OCI-LY7 (cell line): ENCODE data around the gene ITM2C. TPM values are rescaled to one million over a fixed set of nuclear protein-coding genes. Genes with fewer than 3 reads are reported as not detected.

Source experiments
- BruUV-seq: library from RNA; stranded (reverse); fragments of 400-500 nt; replicated peaks from 2 replicates; lab custom pipeline; 2021; lab: Mats Ljungman, UMichigan
- CTCF ChIA-PET: fragments of 300-600 bp; sonication (Branson Sonifier 250); formaldehyde crosslinking; loops from one replicate; lab custom pipeline; 2022; ENCODE audit warnings: antibody characterized with exemption; ENCODE audit not compliant: unreplicated experiment; lab: Charles Lee
- POLR2A ChIA-PET: fragments of 300-600 bp; sonication (Branson Sonifier 250); formaldehyde crosslinking; loops from one replicate; lab custom pipeline; 2022; ENCODE audit warnings: antibody characterized with exemption; lab: Charles Lee
- DNase-seq: peaks from one replicate; pipeline ENCODE4 v3.0.0-alpha.2; 2015; ENCODE audit warnings: low spot score
- H2AFZ ChIP-seq: fragments of 200-600 bp; sonication (generic), shearing (Covaris generic); 2 replicates; pipeline ENCODE4 v1.6.1; 2014; ENCODE audit warnings: mild to moderate bottlenecking, antibody characterized with exemption, low read length, moderate library complexity
- H3K27ac ChIP-seq: fragments of 200-600 bp; sonication (generic); 2 replicates; pipeline ENCODE4 v1.5.1; 2014; ENCODE audit warnings: mixed run types, low read depth, mild to moderate bottlenecking, moderate library complexity, low read length, inconsistent platforms; ENCODE audit not compliant: poor library complexity, severe bottlenecking
- H3K36me3 ChIP-seq: fragments of 200-600 bp; sonication (generic); 2 replicates; pipeline ENCODE4 v1.6.1; 2014; ENCODE audit warnings: mild to moderate bottlenecking, antibody characterized with exemption, low read length, moderate library complexity, mixed read lengths; ENCODE audit not compliant: insufficient read depth
- H3K4me1 ChIP-seq: fragments of 200-600 bp; sonication (generic); 2 replicates; pipeline ENCODE4 v1.5.1; 2014; ENCODE audit warnings: mild to moderate bottlenecking, low read length; ENCODE audit not compliant: insufficient read depth, poor library complexity, severe bottlenecking
- H3K4me2 ChIP-seq: fragments of 200-600 bp; sonication (generic); 2 replicates; pipeline ENCODE4 v1.6.1; 2014; ENCODE audit warnings: mild to moderate bottlenecking, low read length
- H3K4me3 ChIP-seq: fragments of 200-600 bp; sonication (generic); 2 replicates; pipeline ENCODE4 v1.5.1; 2014; ENCODE audit warnings: mild to moderate bottlenecking, low read depth, low read length; ENCODE audit not compliant: poor library complexity, severe bottlenecking
- H3K79me2 ChIP-seq: fragments of 200-600 bp; sonication (generic); 2 replicates; pipeline ENCODE4 v1.6.1; 2016; ENCODE audit warnings: low read depth, mild to moderate bottlenecking, low read length, moderate library complexity, mixed read lengths; ENCODE audit not compliant: insufficient read depth
- H3K9me2 ChIP-seq: fragments of 200-600 bp; sonication (generic); 2 replicates; pipeline ENCODE4 v1.6.1; 2016; ENCODE audit warnings: mild to moderate bottlenecking, low read length, mixed read lengths; ENCODE audit not compliant: insufficient read depth
- H3K9me3 ChIP-seq: fragments of 200-600 bp; sonication (generic); 2 replicates; pipeline ENCODE4 v1.6.1; 2014; ENCODE audit warnings: mild to moderate bottlenecking, mixed run types, low read length, mixed read lengths
- H4K20me1 ChIP-seq: fragments of 200-600 bp; sonication (generic); 2 replicates; pipeline ENCODE4 v1.6.1; 2014; ENCODE audit warnings: mild to moderate bottlenecking, antibody characterized with exemption, low read length, moderate library complexity, mixed read lengths; ENCODE audit not compliant: insufficient read depth
- CTCF ChIP-seq: fragments of 200-600 bp; sonication (generic); conservative IDR thresholded peaks from 2 replicates; pipeline ENCODE4 v1.5.1; 2014; ENCODE audit warnings: mild to moderate bottlenecking, antibody characterized with exemption, low read length, moderate library complexity, mixed read lengths
- EZH2phosphoT487 ChIP-seq: fragments of 200-600 bp; sonication (generic); IDR thresholded peaks from 2 replicates; pipeline ENCODE4 v1.6.1; 2018; ENCODE audit warnings: low read depth, borderline replicate concordance, mild to moderate bottlenecking, mixed run types, antibody characterized with exemption, low read length, moderate library complexity, mixed read lengths
- intact Hi-C: fragments of 100-400 bp; cut with micrococcal nuclease; formaldehyde crosslinking; loops from one replicate; pipeline ENCODE4 v1.10.0; 2022; ENCODE audit not compliant: unreplicated experiment
- total RNA-seq, 2 experiments: library from RNA; depleted of rRNA in 1 of 2; stranded (reverse); fragments of >200 nt in 1 of 2; shearing (Covaris generic) in 1 of 2; gene quantifications; 2 replicates each; pipeline ENCODE4 v1.2.3, GENCODE V29; 2014 to 2022

The ITM2C gene
- total RNA-seq, 2 experiments from 2014 or later: not detected

DNA sequence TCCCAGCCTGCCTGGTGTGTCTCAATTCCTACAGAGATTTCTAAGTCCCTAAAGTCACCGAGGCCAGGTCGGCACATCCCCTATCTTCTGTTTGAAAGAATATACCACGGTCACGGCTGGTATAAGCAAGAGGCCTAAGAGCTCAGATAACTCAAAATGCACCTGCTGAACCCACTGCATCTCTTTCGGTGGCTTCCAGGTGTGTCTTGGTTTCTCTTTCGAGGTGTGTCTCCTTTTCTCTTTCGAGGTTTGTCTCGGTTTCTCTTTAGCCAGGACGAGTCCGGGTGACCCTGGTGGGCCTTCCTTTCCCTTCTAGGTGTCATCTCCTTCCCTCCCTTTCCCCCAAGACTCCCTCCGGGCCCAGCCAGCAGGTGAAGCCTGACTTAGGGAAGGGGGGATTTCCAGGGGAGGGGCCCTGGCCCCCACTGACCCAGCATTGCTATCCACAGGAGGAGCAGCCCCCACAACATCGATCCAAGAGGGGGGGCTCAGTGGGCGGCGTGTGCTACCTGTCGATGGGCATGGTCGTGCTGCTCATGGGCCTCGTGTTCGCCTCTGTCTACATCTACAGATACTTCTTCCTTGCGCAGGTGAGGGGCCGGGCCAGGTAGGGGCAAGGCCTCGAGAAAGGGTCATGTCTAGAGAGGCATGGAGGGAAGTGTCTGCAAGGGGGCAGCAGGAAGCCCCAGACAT lies 8.4 kb downstream of the ITM2C start:
- H3K4me2 ChIP-seq: peak overlapping the region; percentile 31
- CTCF ChIA-PET: interaction anchor here (0.6 kb wide), 1 partner anchor 10 kb away, joined by 3 read pairs; no protein-coding TSS in a partner anchor
- H3K9me2 ChIP-seq: no peaks in the 10 kb centered on the region
- no peak overlapping the region for H3K4me3 ChIP-seq
- intact Hi-C loops: no loop called here
- H3K36me3 ChIP-seq: no peaks in the 10 kb centered on the region
- no TSS peak for BruUV-seq
- peak; percentile 73 for DNase-seq
- H2AFZ ChIP-seq: no peak overlapping the region
- peaks cover 19% of the 10 kb centered on the region for H3K4me1 ChIP-seq
- TF ChIP-seq CTCF (no peak), EZH2phosphoT487 (no peak)
- no peaks in the 10 kb centered on the region; the same call in 1 of the 2 replicates for H4K20me1 ChIP-seq
- no peaks in the 10 kb centered on the region for H3K9me3 ChIP-seq
- H3K27ac ChIP-seq: no peak overlapping the region
- POLR2A ChIA-PET: interaction anchor here (0.9 kb wide), 1 partner anchor 49 kb away, joined by 3 read pairs; no protein-coding TSS in a partner anchor
- H3K79me2 ChIP-seq: no peaks in the 10 kb centered on the region

GRCh38 chr2:230873661-230874401 lies 9.1 kb downstream of the ITM2C start:
- H4K20me1 ChIP-seq: no peaks in the 10 kb centered on the region; the same call in 1 of the 2 replicates
- H2AFZ ChIP-seq: no peak overlapping the region
- no peaks in the 10 kb centered on the region for H3K9me2 ChIP-seq
- ChIA-PET POLR2A (no interaction called here), CTCF (no interaction called here)
- H3K79me2 ChIP-seq: no peaks in the 10 kb centered on the region
- H3K9me3 ChIP-seq: no peaks in the 10 kb centered on the region
- intact Hi-C loops: no loop called here
- peak; percentile 62 for DNase-seq
- peaks cover 19% of the 10 kb centered on the region for H3K4me1 ChIP-seq
- TF ChIP-seq CTCF: no peak
- TF ChIP-seq EZH2phosphoT487: no peak
- no peak overlapping the region for H3K27ac ChIP-seq
- H3K4me3 ChIP-seq: no peak overlapping the region
- BruUV-seq: no TSS peak
- H3K36me3 ChIP-seq: no peaks in the 10 kb centered on the region
- peak overlapping the region; percentile 31 for H3K4me2 ChIP-seq
